Fibroblast of skin of back (primary cell): ENCODE results near the gene CPT1B.
"Not testable (repeated sequence)": the region's sequence is repeated elsewhere in the genome, so short reads cannot be mapped to it uniquely, and the experiment has no call there.

Experiments
- DNase-seq: peaks from one replicate; pipeline ENCODE4 v3.0.0-alpha.2; 2013

The CPT1B gene

GRCh38 chr22:50544746-50545253, 33.4 kb downstream of the CPT1B start:
- no peak for DNase-seq

DNA sequence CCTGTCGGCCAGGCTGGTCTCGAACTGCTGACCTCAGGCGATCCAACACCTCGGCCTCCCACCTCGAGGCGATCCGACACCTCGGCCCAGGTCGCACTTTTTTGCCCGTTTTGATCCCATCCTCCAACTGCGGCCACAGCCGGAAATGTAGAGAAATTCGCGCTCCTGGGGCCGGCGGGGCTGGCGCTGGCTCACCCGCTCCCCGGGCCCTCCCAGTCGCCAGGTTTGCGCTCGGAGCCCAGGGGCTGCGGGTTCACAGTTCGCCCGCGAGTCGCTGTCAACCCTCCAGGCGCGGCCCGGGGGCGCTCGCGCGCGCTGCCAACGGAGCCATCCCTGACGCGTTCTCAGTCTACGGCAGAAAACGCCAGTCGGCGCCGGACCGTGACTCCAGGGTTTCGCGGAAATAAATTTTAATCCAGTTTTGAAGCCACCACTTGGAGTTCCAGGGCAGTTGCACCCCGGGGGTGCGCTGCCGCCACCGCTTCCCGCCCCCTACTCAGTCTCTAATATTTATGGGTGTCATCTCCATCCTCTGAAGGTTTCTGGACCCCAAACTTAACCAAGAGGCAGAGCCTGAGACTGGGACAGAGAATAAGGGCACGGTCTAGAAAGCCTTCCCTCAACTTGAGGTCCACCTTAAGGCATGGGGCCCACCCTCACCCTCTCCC, 34.0 kb downstream of the CPT1B start:
- DNase-seq, result peak; percentile 61

DNA sequence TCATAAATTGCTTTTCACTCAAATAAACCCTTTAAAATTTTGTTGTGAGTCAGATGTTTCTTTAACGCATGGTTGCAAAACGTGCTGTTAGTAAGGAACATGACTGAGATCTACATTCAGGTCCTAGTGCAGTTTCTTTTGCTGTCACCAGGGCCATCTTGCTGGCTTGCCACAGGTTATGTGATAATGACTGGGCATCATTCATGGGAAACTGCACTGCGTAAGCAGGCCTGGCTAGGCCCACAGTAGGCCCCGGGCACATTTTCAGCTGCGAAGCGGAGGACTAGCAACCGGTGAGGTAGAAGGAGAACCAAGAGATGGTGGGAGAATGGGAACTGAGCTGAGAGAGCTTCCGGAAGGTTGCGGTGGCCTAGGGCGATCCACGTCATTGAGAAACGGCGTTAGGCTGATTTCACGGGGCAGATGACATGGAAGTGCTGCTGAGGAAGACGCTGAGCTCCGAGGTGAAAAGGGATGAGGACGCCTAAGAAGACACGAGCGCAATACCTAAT, 35.8 kb downstream of the CPT1B start:
- DNase-seq, result no peak

DNA sequence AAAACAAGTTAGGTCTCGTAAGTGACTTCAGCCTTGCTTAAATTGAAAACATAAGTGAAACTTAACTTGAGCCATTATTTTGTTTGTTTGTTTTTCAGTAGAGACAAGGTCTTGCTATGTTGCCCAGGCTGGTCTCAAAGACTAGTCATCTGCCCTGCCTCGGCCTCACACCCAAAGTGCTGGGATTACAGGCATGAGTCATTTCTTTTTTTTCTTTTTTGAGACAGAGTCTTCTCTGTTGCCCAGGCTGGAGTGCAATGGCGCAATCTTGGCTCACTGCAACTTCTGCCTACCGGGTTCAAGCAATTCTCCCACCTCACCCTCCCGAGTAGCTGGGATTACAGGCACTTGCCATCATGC, 36.6 kb downstream of the CPT1B start:
- DNase-seq, result peak; percentile 74

- DNase-seq, result no peak
Observed at GRCh38 chr22:50540381-50540780, 37.8 kb downstream of the CPT1B start.

DNA sequence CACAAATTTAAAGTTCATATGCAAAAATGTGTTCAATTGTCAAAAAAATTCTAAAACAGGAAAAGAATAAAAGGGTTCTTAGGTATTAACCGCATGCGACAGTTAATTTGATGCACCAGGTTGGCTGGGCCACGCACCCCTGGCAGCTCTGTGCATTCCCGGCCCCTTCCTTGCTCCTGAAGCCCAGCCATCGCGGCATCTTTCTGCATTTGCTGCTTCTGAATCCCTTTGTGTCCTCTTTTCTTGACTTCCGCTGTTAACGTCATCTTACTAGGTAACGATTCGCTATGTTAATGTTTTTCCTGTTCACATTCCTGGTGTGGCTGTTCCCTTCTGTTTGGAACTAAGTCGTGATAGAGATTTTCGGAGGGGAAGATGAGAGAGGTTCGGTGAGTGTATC, 40.5 kb downstream of the CPT1B start:
- DNase-seq, result no peak

DNA sequence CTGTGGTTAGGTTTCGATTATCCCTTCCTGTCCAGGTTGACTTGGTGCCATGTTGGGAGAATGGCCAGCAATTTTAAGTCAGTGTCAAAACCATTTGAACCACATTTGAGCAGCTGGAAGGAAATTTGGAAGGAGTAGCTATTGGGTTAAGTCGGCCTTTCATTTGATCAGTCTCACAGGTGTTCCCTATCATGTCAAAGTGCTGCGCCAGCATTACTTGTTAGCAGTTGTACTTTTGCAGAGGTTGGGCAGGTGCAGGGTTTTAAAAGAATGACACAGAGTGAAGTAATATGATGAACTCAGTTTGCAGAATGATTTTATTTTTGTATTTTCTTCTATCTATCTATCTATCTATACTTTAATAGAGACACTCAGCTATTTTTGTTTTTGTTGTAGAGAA, 42.0 kb downstream of the CPT1B start:
- no peak for DNase-seq

DNA sequence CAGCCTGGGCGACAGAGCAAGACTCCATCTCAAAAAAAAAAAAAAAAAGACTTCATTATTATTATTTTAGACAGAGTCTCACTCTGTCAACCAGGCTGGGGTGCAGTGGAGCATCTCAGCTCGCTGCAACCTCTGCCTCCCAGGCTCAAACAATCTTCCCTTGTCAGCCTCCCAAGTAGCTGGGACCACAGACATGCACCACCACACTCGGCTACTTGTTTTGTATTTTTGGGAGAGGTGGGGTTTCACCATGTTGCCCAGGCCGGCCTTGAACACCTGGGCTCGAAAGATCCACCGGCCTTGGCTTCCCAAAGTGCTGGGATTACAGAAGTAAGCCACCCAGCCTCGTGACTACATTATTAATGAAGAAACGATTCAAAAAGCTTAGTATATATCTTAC, 43.1 kb downstream of the CPT1B start:
- no peak for DNase-seq

DNA sequence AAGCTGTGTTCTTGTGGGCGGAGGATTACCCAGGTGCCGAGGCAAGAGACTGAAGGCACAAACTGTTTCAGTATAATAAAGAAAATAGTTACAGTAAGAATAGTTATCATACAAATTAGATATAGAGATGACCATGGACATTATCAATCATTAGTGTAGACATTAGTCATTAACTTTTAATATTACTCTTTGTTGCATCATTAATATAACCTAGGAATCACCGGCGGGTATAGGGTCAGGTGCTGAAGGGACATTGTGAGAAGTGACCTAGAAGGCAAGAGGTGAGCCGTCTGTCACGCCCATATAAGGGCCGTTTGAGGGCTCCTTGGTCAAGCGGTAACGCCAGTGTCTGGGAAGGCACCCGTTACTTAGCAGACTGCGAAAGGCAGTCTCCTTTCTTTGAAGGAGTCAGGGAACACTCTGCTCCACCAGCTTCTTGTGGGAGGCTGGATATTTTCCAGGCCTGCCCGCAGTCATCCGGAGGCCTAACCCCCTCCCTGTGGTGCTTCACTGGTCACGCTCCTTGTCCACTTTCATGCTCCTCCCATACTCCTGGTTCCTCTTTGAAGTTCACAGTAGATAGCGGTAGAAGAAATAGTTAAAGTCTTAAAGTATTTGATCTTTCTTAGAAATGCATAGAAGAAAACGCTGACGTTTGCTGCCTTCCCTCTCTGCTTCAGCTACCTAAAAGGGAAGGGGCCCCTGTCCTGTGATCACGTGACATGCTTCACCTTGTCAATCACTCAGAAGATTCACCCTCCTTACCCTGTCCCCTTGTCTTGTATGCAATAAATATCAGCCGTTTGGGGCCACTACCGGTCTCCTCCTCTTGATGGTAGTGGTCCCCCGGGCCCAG, 44.1 kb downstream of the CPT1B start:
- DNase-seq, result not testable (repeated sequence)

DNA sequence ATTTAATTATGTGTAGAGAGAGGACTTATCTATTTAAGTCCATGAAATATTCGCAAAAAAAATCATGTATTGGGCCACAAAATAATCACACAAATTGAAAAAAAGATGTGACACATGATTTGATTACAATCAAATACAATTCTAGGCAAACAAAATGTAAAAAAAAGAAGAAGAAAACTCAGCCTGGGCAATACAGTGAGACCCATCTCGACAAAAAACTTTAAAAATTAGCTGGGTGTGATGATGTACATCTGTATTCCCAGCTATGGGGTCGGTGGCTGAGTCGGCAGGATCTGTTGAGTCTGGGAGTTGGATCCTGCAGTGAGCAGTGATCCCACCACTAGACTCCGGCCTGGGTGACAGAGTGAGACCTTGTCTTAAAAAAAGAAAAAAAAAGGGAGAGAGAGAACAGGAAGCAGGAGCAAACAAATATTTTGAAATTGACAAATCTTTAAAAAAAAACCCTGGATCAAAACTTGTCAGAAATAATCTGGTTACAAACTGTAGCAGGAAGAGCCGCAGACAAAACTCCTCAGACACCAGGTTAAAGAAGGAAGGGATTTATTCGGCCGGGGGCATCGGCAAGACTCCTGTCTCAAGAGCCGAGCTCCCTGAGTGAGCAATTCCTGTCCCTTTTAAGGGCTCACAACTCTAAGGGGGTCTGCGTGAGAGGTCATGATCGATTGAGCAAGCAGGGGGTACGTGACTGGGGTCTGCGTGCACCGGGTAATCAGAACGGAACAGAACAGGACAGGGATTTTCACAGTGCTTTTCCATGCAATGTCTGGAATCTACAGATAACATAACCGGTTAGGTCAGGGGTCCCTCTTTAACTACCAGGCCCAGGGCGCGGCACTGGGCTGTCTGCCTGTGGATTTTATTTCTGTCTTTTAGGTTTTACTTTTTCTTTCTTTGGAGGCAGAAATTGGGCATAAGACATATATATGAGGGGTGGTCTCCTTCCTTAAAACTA, 45.1 kb downstream of the CPT1B start:
- no peak for DNase-seq

GRCh38 chr22:50531962-50532674, 46.1 kb downstream of the CPT1B start:
- peak; percentile 39 for DNase-seq

GRCh38 chr22:50531546-50531961, 46.7 kb downstream of the CPT1B start:
- DNase-seq, result no peak

- DNase-seq, result peak; percentile 64
Observed at GRCh38 chr22:50530877-50531545, 47.2 kb downstream of the CPT1B start.

DNA sequence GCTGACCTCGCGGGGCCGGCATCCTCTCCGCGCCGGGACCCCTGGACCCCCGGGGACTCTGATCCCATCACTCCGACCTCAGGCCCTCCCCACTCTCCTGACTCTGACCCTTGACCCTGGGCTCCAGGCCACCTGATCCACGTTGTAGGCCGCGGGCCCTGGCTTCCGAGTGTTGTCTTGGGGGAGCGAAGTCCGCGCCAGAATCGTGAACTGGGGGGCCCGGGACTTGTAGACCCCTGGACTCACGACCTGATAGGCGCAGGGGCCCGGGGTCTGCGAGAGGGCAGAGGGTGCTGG, 47.7 kb downstream of the CPT1B start:
- no peak for DNase-seq

- peak; percentile 52 for DNase-seq
Observed at GRCh38 chr22:50529897-50530579, 48.2 kb downstream of the CPT1B start, which contains the start of gene TYMP. Gene TYMP, minus strand, starts transcription at chr22:50530012. Its CDS starts 303 bp downstream, at chr22:50529709.

GRCh38 chr22:50529416-50529896, 48.8 kb downstream of the CPT1B start:
- no peak for DNase-seq

- no peak for DNase-seq
Observed at GRCh38 chr22:50528682-50529415, 49.4 kb downstream of the CPT1B start.

GRCh38 chr22:50527921-50528681, 50.1 kb downstream of the CPT1B start:
- no peak for DNase-seq
